DND-41 (cell line): Measurements from ENCODE around the gene SERGEF.

Experiments
- ATAC-seq: fragments of 200-7000 bp; cut with Tn5 transposase; 3 replicates; pipeline ENCODE4 v1.9.1; 2021; ENCODE audit warnings: low read depth; ENCODE audit not compliant: insufficient read depth
- DNase-seq: peaks from one replicate; pipeline ENCODE4 v3.0.0-alpha.2; 2020
- H2AFZ ChIP-seq: 2 replicates; pipeline ENCODE4 v1.6.0; 2012; ENCODE audit warnings: low read depth, low read length
- H3K27ac ChIP-seq: 2 replicates; pipeline ENCODE4 v1.5.1; 2012; ENCODE audit warnings: low read length, inconsistent platforms
- H3K27me3 ChIP-seq: fragments of 200-600 bp; sonication (generic); 2 replicates; pipeline ENCODE4 v1.6.0; 2012; ENCODE audit warnings: low read length, mild to moderate bottlenecking, inconsistent platforms; ENCODE audit not compliant: insufficient read depth, poor library complexity
- H3K36me3 ChIP-seq: 2 replicates; pipeline ENCODE4 v1.5.1; 2012; ENCODE audit warnings: low read length, inconsistent platforms; ENCODE audit not compliant: insufficient read depth
- H3K4me1 ChIP-seq: 2 replicates; pipeline ENCODE4 v1.5.1; 2012; ENCODE audit warnings: mild to moderate bottlenecking, low read length; ENCODE audit not compliant: insufficient read depth
- H3K4me2 ChIP-seq: 2 replicates; pipeline ENCODE4 v1.6.0; 2012; ENCODE audit warnings: mild to moderate bottlenecking, moderate library complexity, low read length, inconsistent platforms; ENCODE audit not compliant: insufficient read depth
- H3K4me3 ChIP-seq, 2 experiments: fragments of 200-600 bp in 1 of 2; shearing (Covaris generic) in 1 of 2; 2 replicates each; pipeline ENCODE4 v1.5.1; 2012 to 2016; ENCODE audit warnings: inconsistent platforms in 2 of 2, low read length in 2 of 2, mild to moderate bottlenecking in 2 of 2, low read depth in 1 of 2, moderate library complexity in 1 of 2
- H3K79me2 ChIP-seq: 2 replicates; pipeline ENCODE4 v1.6.0; 2012; ENCODE audit warnings: low read length, inconsistent platforms; ENCODE audit not compliant: insufficient read depth
- H3K9ac ChIP-seq: 2 replicates; pipeline ENCODE4 v1.6.0; 2012; ENCODE audit warnings: low read depth, mild to moderate bottlenecking, inconsistent platforms, low read length, moderate library complexity
- H3K9me3 ChIP-seq: 2 replicates; pipeline ENCODE4 v1.5.1; 2012; ENCODE audit warnings: low read length, moderate library complexity, mild to moderate bottlenecking, inconsistent platforms; ENCODE audit not compliant: insufficient read depth, severe bottlenecking
- H4K20me1 ChIP-seq: 2 replicates; pipeline ENCODE4 v1.6.0; 2012; ENCODE audit warnings: low read length; ENCODE audit not compliant: insufficient read depth
- EZH2 ChIP-seq: IDR thresholded peaks from 3 replicates; pipeline ENCODE4 v1.6.1; 2012; ENCODE audit warnings: borderline replicate concordance, low read depth, mild to moderate bottlenecking, moderate library complexity, low read length, inconsistent platforms; ENCODE audit not compliant: severe bottlenecking
- TF ChIP-seq, protein P1 (sequence below): IDR thresholded peaks from 2 replicates; pipeline ENCODE4 v1.5.1; 2012; ENCODE audit warnings: borderline replicate concordance, low read length, moderate library complexity, mild to moderate bottlenecking; ENCODE audit not compliant: poor library complexity, severe bottlenecking; ENCODE audit errors: extremely low read depth

The SERGEF gene

DNA sequence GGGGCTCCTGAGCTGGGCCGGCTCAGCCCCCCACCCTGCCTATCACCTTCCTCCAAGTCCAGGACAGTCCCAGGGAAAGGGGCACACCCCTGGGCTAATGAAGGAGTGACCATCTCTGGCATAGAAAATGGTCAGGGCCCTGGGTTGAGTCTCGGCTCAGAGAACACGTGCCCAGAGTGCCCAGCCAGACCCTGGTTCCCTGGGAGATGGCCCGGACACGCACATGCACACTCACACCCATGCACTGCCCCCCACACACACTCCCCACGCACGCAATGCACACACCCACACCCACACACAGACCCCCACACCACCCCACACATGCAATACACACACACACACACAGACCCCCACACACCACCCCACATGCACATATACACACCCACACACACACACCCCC is 249.6 kb downstream of the SERGEF start:
- Histone ChIP-seq H3K9me3 (no peaks in the 10 kb centered on the region), H3K4me3 (no peak overlapping the region), H3K9ac (no peak overlapping the region), H3K27me3 (no peaks in the 10 kb centered on the region), H3K36me3 (no peaks in the 10 kb centered on the region), H2AFZ (no peak overlapping the region), H4K20me1 (no peaks in the 10 kb centered on the region), H3K4me2 (no peak overlapping the region), H3K27ac (no peak overlapping the region), H3K4me1 (no peaks in the 10 kb centered on the region), H3K79me2 (no peaks in the 10 kb centered on the region)
- no peak for ATAC-seq
- TF ChIP-seq, protein P1, sequence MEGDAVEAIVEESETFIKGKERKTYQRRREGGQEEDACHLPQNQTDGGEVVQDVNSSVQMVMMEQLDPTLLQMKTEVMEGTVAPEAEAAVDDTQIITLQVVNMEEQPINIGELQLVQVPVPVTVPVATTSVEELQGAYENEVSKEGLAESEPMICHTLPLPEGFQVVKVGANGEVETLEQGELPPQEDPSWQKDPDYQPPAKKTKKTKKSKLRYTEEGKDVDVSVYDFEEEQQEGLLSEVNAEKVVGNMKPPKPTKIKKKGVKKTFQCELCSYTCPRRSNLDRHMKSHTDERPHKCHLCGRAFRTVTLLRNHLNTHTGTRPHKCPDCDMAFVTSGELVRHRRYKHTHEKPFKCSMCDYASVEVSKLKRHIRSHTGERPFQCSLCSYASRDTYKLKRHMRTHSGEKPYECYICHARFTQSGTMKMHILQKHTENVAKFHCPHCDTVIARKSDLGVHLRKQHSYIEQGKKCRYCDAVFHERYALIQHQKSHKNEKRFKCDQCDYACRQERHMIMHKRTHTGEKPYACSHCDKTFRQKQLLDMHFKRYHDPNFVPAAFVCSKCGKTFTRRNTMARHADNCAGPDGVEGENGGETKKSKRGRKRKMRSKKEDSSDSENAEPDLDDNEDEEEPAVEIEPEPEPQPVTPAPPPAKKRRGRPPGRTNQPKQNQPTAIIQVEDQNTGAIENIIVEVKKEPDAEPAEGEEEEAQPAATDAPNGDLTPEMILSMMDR: no peak
- TF ChIP-seq EZH2: no peak
- DNase-seq: no peak

DNA sequence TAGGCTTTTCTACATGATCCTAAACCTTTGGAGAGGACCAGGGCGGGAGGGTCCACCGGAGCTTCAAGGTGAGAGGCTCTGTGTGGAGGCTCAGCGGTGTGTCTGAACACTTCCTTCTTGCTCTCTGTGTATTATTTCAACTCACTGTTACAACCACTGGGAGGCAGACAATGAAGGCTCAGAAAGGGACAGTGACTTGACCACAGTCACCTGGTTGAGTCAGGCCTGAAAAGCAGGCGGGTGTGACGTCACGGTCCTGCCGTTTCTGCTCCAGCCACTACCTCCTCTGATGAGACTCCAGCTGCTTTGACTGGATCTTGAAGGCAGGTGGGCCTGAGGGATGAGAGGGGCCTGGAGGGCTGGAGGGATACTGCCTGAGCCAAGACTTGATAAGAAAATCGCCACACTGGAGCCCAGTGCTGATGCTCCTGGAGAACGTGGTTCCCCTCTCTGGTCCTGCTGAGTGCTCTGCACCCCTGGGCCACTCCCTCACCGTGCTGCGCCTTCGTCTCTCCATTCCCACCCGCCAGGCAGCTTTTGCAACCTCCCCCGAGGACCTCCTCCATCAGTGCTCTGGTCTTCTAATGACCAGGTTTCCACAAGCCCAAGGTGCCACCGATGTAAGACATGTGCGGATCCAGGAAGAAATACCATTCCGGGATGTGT is 250.4 kb downstream of the SERGEF start:
- H3K27me3 ChIP-seq: no peaks in the 10 kb centered on the region
- no peak overlapping the region for H3K4me3 ChIP-seq
- H2AFZ ChIP-seq: no peak overlapping the region
- H3K4me1 ChIP-seq: no peaks in the 10 kb centered on the region
- ATAC-seq: no peak
- no peaks in the 10 kb centered on the region for H3K9me3 ChIP-seq
- DNase-seq: no peak
- H3K4me2 ChIP-seq: no peak overlapping the region
- H3K36me3 ChIP-seq: no peaks in the 10 kb centered on the region
- no peak overlapping the region for H3K9ac ChIP-seq
- TF ChIP-seq EZH2: no peak
- TF ChIP-seq, protein P1: no peak
- H3K79me2 ChIP-seq: no peaks in the 10 kb centered on the region
- no peaks in the 10 kb centered on the region for H4K20me1 ChIP-seq
- H3K27ac ChIP-seq: no peak overlapping the region

- Histone ChIP-seq H4K20me1 (no peaks in the 10 kb centered on the region), H2AFZ (no peak overlapping the region), H3K79me2 (no peaks in the 10 kb centered on the region), H3K4me1 (no peaks in the 10 kb centered on the region), H3K4me3 (no peak overlapping the region), H3K9me3 (no peaks in the 10 kb centered on the region), H3K36me3 (no peaks in the 10 kb centered on the region), H3K27me3 (peaks cover 4% of the 10 kb centered on the region), H3K27ac (no peak overlapping the region), H3K9ac (no peak overlapping the region), H3K4me2 (no peak overlapping the region)
- DNase-seq: peak; percentile 36
- peak; percentile 82 for ATAC-seq
- TF ChIP-seq, protein P1: peak; percentile 63
- no peak for TF ChIP-seq EZH2
These were observed 252.5 kb downstream of the SERGEF start for GRCh38 chr11:17760102-17761029.
